HFFc6 (cell line): ENCODE data around the gene HRAS. TPM values are rescaled to one million over a fixed set of nuclear protein-coding genes. Genes with fewer than 3 reads are reported as not detected.

ENCODE experiments used
- DNase-seq: peaks from one replicate; pipeline ENCODE4 v3.0.0-alpha.2; 2018
- H3K27ac Mint-ChIP-seq: 2 replicates; pipeline ENCODE4 v1.8.0; 2020; ENCODE audit warnings: mild to moderate bottlenecking, mixed read lengths
- H3K27me3 Mint-ChIP-seq: 2 replicates; pipeline ENCODE4 v1.8.0; 2021; ENCODE audit warnings: mild to moderate bottlenecking, moderate library complexity, mixed read lengths; ENCODE audit not compliant: insufficient read depth
- H3K36me3 Mint-ChIP-seq: 2 replicates; pipeline ENCODE4 v1.8.0; 2021; ENCODE audit warnings: low read depth, mixed read lengths
- H3K4me1 Mint-ChIP-seq: 2 replicates; pipeline ENCODE4 v1.8.0; 2020; ENCODE audit warnings: low read depth, mixed read lengths
- H3K4me3 Mint-ChIP-seq: 2 replicates; pipeline ENCODE4 v1.8.0; 2020; ENCODE audit warnings: mild to moderate bottlenecking, moderate library complexity, mixed read lengths
- H3K9me3 Mint-ChIP-seq: 2 replicates; pipeline ENCODE4 v1.8.0; 2020; ENCODE audit warnings: mild to moderate bottlenecking, mixed read lengths
- CTCF ChIP-seq: fragments of 200-600 bp; sonication (generic); IDR thresholded peaks from 2 replicates; pipeline ENCODE4 v1.5.0; 2021; ENCODE audit warnings: antibody characterized with exemption, mild to moderate bottlenecking
- total RNA-seq, 6 experiments: library from RNA; stranded (reverse); fragmentation: NEBNext Ultra II Directional; extraction: Animal tissue kit (Norgen Biotek cat#: 25700); gene quantifications; 2 replicates in 1 of 6; 3 replicates in 5 of 6; pipeline ENCODE4 v1.2.3, GENCODE V29; 2021

HRAS gene
- total RNA-seq, 6 experiments from 2014 or later = 102 to 125 (median 107) TPM

DNA sequence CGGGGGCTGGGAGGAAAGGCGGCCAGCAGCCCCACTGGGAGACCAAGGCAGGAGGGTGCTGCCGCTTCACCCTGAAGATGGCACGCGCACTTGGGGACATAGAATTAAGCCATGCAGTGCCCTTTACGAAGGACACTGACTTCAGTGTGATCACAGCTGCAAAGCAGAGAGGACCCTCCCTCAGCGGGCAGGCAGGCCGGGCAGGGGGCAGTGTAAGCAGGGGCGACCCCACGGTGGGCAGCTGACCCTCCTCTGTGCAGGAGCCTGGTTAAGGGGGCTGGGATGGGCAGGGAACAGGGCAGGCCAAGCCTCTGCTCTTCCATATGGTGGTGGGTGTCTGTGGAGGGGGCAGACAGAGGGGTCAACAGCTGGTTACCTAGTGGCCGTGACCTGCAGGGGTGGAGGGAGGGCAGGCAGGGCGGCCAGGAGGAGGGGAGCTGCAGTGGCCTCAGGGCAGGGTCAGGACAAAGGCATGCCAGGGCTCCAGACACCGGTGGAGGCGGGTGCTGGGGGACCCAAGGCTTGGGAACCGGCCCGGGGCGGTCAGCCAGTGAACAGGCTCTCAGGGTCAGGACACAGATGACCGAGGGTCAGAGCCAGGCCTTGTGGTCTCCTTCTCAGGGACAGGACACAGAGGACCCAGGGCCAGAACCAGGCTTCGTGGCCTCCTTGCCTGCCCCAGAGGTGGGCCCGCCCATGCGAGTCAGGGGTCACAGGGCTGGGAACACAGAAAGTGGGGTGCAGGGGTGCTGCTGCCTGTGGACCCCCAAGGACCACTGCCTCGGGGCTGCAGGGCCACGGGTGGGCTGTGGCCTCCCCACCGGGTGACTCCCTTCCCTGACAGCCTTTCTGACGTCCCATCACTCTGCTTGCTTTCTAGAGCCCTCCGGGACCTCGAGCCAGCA is 18.0 kb upstream of the HRAS start:
- Mint-ChIP-seq H3K4me1 (no peaks in the 10 kb centered on the region), H3K4me3 (no peak overlapping the region), H3K27me3 (peaks cover 8% of the 10 kb centered on the region)

GRCh38 chr11:551596-551995 is 16.2 kb upstream of the HRAS start:
- H3K36me3 Mint-ChIP-seq = no peaks in the 10 kb centered on the region
- TF ChIP-seq CTCF = no peak
- no peak overlapping the region for H3K27ac Mint-ChIP-seq
- no peak overlapping the region for H3K4me3 Mint-ChIP-seq
- no peaks in the 10 kb centered on the region for H3K4me1 Mint-ChIP-seq
- H3K9me3 Mint-ChIP-seq = no peaks in the 10 kb centered on the region
- H3K27me3 Mint-ChIP-seq = peaks cover 6% of the 10 kb centered on the region
- DNase-seq = no peak

More for the DNA sequence above, 18.0 kb upstream of the HRAS start:
- Mint-ChIP-seq H3K27ac (no peak overlapping the region), H3K9me3 (no peaks in the 10 kb centered on the region), H3K36me3 (no peaks in the 10 kb centered on the region)
- DNase-seq = no peak
- no peak for TF ChIP-seq CTCF

DNA sequence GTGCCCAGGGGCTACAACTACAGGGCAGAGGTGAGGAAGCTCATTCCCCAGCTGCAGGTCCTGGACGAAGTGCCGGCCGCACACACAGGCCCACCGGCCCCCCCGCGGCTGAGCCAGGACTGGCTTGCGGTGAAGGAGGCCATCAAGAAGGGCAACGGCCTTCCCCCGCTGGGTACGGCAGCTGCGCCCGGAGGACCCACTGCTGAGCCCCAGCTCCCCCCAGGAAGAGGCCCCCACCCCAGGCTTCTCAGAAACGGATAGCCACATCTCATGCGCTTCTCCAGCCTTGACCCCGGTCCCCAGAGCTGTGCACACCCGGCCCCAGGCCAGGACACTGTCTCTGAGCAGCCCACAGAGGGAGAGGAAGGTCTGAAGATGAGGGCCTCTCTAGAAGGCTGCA is 15.8 kb upstream of the HRAS start:
- peaks cover 2% of the 10 kb centered on the region for H3K27me3 Mint-ChIP-seq
- no peak overlapping the region for H3K27ac Mint-ChIP-seq
- no peaks in the 10 kb centered on the region for H3K36me3 Mint-ChIP-seq
- no peaks in the 10 kb centered on the region for H3K4me1 Mint-ChIP-seq
- no peak for TF ChIP-seq CTCF
- H3K4me3 Mint-ChIP-seq = no peak overlapping the region
- no peak for DNase-seq
- H3K9me3 Mint-ChIP-seq = no peaks in the 10 kb centered on the region

- H3K27ac Mint-ChIP-seq = no peak overlapping the region
- no peaks in the 10 kb centered on the region for H3K36me3 Mint-ChIP-seq
- no peak overlapping the region for H3K4me3 Mint-ChIP-seq
- TF ChIP-seq CTCF = no peak
- no peak for DNase-seq
- peaks cover 2% of the 10 kb centered on the region for H3K27me3 Mint-ChIP-seq
- no peaks in the 10 kb centered on the region for H3K4me1 Mint-ChIP-seq
- H3K9me3 Mint-ChIP-seq = no peaks in the 10 kb centered on the region
These were observed 15.3 kb upstream of the HRAS start for GRCh38 chr11:550746-551085.

GRCh38 chr11:550021-550745 is 14.8 kb upstream of the HRAS start:
- no peak for DNase-seq
- no peak for TF ChIP-seq CTCF
- Mint-ChIP-seq H3K27ac (no peak overlapping the region), H3K9me3 (no peaks in the 10 kb centered on the region), H3K27me3 (peaks cover 2% of the 10 kb centered on the region), H3K4me3 (no peak overlapping the region), H3K4me1 (no peaks in the 10 kb centered on the region), H3K36me3 (no peaks in the 10 kb centered on the region)
